D341Med (cell line): ENCODE measurements around the gene RNASE8.

ENCODE experiments used
- DNase-seq: peaks from one replicate; pipeline ENCODE4 v3.0.0; 2012; ENCODE audit warnings: low spot score

Gene RNASE8

GRCh38 chr14:21053184-21054122 is 4.2 kb upstream of the RNASE8 start:
- no peak for DNase-seq

GRCh38 chr14:21054123-21054767 is 3.4 kb upstream of the RNASE8 start:
- DNase-seq: no peak

- DNase-seq: no peak
Observed at GRCh38 chr14:21054768-21055145, 2.9 kb upstream of the RNASE8 start.

DNA sequence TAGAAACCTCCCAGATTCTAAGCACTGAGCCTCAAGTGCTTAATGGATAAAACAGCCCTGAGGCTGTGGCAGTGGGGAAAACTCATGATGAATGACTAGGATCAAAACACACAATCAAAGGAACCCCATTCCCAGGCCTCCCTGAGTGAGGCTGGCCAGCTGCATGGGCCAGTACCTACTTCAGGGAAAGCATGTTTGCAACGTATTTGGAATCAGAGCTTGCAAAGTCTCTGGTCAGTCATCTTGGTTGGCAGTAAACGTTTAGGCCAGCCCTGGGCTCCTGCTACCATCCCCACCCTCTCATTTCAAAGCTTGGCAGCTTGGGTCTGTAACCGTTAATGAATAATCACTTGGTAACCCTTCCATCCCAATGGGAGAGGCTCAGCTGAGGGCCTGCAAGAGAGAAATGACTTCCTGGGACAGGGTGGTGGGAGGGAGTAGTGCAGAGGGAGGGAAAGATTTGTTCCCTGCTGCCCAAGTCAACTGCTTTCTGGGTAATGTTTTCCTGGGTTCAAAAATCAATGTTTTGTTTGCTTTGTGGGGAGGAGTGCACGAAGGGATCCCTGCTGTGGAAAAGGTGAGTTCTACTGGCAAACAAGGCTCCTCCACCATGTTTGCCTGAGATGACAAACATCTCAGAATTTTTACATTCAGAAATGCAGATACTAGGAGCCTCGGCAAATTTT is 2.0 kb upstream of the RNASE8 start:
- no peak for DNase-seq

DNA sequence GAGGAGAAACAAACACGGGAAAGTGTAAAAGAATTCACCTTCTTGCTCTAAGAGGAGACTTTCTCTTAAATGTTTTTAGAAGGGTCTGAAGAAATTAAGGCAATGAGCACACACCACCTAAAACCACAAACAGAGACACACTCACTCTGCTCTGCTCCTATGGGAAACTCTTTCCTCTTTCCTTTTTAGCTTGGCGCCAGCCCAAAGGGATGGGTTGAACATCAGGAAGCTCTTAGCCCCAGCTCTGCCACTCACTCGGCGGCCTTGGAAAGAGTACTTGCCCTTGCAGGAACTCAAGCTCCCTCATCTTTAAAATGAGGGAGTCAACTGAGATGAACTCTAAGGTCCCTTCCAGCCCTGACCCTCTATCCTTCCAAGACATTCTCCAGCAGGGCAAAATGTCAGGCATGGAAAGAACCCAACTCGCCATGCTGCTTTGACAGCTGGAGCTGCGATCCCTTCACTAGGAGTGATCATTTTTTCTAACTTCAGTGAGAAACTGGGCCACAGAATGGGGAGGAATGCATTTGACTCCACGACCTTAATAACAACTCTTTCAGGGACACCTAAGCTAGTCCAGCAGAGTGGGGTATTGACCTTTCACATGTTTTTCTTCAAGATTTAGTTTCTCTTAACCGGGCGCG is 980 bp upstream of the RNASE8 start:
- no peak for DNase-seq

DNA sequence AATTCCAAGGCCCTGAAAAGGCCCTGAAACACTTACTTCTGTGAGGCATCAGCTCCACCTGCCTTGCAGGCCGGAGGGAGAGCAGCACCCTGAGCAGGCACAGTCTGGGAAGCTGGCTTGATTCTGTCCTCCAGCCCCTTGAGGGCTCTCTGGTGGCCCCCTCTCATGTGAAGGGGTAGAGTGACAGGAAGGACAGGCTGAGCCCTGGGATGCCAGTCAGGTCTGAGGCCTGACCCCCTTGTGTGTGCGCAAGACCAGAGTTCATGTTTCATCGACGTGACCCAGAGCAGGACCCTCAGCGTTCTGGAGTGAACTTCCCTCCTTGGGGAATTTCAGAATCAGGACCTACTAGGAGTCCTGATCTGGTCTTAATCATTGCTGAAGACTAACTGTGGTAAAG is 1.3 kb downstream of the RNASE8 start:
- no peak for DNase-seq

GRCh38 chr14:21059842-21060613 is 2.4 kb downstream of the RNASE8 start:
- DNase-seq: no peak

DNA sequence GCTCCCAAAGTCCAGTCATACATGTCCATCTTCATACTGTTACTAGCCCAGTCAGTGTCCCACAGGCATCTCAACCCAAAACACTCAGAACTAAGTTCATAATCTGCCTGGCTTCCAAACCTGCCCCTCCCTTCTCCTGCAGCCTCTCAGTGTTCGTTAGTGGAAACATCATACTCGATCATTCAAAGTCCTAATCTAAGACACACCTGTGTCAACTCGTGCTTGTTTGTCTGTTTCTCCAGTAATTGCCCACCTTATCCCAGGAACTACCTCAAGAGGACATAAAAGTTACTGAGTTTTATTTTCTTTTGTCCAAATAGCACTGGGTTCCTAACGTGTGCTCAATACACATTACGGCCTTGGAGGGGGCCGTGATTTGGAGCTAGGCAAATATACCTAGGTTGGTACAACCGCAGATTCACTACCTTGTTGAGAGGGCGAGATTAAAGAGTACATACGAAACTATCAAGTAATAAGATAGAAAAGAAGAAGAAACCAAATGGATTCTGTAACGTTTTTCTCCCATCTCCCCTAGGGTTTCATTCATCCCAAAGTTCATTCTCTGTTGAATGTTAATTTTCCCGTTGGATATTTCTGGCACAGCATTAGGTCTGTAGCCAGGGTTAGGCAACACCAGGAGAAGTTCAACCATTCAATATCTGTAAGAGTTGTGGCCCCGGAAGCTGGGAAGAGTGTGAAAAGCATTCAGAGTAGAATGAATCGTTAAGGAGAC is 3.2 kb downstream of the RNASE8 start:
- DNase-seq: no peak

DNA sequence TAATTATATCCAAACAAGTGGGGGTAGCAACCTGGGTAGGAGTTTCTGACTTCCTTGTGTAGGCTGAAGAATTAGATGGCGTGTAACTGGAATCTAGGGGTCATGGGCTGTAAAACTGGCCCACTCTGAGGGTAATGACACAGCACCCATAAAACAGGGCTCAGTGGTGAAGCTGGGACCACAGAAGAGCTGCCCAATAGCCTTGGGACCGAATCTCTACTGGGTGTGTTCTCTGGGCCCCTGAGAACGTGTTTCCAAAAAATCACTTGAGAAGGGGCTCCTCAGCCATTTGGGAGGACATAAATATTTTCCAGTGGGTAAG is 3.7 kb downstream of the RNASE8 start:
- DNase-seq: no peak

DNA sequence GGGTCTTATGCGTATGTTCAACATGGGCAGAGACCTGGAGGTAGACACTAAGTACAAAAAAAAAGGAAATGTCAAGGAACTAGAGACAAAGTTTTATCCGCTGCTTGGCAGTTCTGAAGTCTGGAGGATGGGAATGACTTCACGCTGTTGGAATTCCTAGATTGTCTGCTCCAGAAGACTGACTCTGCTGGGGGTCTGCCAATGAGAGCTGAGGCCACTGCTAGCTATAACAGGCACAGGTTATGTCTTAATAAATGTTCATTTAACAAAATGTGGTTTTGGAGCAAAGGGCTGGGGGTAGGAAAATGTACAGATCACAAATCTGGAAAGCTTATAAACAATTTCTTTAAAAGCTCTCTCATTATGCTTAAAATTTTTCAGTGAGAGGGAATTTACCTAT is 5.9 kb downstream of the RNASE8 start:
- DNase-seq: no peak

GRCh38 chr14:21066882-21067502 is 9.4 kb downstream of the RNASE8 start:
- DNase-seq: peak; percentile 59

DNA sequence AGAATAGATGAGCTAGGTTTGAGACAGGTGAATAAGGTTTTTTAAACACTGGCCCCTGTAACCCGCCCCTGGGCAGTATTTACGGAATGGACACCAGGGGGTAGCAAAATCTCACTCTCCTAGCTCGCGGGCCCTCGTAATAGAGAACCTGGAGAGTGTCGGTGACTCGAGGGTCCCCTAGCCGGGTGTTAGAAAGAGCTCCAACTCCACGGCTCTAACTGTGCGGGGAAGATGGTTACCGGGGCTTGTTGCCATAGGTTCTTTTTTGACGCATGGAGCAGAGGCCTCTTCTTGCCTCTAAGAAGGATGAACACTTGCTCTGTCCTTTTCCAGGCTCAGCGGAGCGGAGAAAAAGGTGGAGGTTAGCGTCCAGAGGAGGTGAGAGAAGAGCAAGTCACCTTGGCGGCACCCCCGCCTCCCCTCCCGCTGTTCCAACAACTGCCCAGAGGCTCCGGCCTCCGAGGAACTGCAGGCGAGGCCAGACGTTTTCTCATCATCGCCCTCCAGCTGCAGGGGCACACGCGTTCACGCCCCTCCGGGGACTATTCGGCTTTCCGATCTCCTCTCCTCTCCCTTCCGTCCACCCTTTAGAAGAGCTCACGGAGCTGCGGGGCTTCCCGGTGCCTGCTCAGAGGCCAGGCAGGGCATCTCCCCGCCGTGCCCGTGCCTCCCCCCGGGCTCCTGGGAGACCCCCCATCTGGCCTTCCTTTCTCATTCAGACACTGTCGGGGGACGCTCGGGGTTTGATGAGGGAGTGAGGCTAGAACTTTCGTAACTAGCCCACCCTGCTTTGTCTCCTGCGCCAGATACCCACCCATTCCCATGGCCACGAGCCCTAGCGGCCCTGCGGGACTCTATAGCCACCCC is 11.1 kb downstream of the RNASE8 start:
- peak; percentile 80 for DNase-seq

- peak; percentile 45 for DNase-seq
Observed at GRCh38 chr14:21069388-21070082, 11.9 kb downstream of the RNASE8 start.

GRCh38 chr14:21070083-21070609 is 12.5 kb downstream of the RNASE8 start, which contains the start of gene ARHGEF40:
ARHGEF40 (plus strand) TSS chr14:21070304; CDS start chr14:21070397, 93 bp downstream.
- DNase-seq: peak; percentile 65

- DNase-seq: peak; percentile 47
Observed at GRCh38 chr14:21070610-21071224, 13.1 kb downstream of the RNASE8 start.

GRCh38 chr14:21071225-21072030 is 13.8 kb downstream of the RNASE8 start:
- peak; percentile 66 for DNase-seq

- DNase-seq: no peak
Observed at GRCh38 chr14:21072031-21072473, 14.4 kb downstream of the RNASE8 start.
